Activated CD4-positive, alpha-beta T cell treated with anti-CD3 and anti-CD28 coated beads, Interleukin-2, amount 50 U/mL, for 16 hours (primary cell): ENCODE results near the gene EPM2A.
"Not testable (repeated sequence)": the region's sequence is repeated elsewhere in the genome, so short reads cannot be mapped to it uniquely, and the experiment has no call there.

ENCODE experiments used
- DNase-seq: peaks from one replicate; pipeline ENCODE4 v3.0.0-alpha.2; 2020

The EPM2A gene

GRCh38 chr6:145735356-145736165 is at the start of gene EPM2A:
Gene EPM2A (minus strand): TSS chr6:145735520. CDS start chr6:145735498, 22 bp downstream.
- DNase-seq: peak; percentile 75

GRCh38 chr6:145784683-145785082 is 49.4 kb upstream of the EPM2A start:
- no peak for DNase-seq

- no peak for DNase-seq
Observed at GRCh38 chr6:145783796-145784195, 48.5 kb upstream of the EPM2A start.

GRCh38 chr6:145772846-145773245 is 37.5 kb upstream of the EPM2A start:
- no peak for DNase-seq

- no peak for DNase-seq
Observed at GRCh38 chr6:145765449-145765848, 30.1 kb upstream of the EPM2A start.

GRCh38 chr6:145763742-145764141 is 28.4 kb upstream of the EPM2A start:
- no peak for DNase-seq

GRCh38 chr6:145761584-145761983 is 26.3 kb upstream of the EPM2A start:
- DNase-seq: no peak

- DNase-seq: no peak
Observed at GRCh38 chr6:145758113-145758512, 22.8 kb upstream of the EPM2A start.

GRCh38 chr6:145756170-145756662 is 20.9 kb upstream of the EPM2A start:
- no peak for DNase-seq

- DNase-seq: no peak
Observed at GRCh38 chr6:145755682-145756081, 20.4 kb upstream of the EPM2A start.

- no peak for DNase-seq
Observed at GRCh38 chr6:145752638-145753037, 17.3 kb upstream of the EPM2A start.

GRCh38 chr6:145749632-145750031 is 14.3 kb upstream of the EPM2A start:
- peak; percentile 16 for DNase-seq

- no peak for DNase-seq
Observed at GRCh38 chr6:145745861-145746260, 10.5 kb upstream of the EPM2A start.

GRCh38 chr6:145744619-145745018 is 9.3 kb upstream of the EPM2A start:
- no peak for DNase-seq

- DNase-seq: no peak
Observed at GRCh38 chr6:145743332-145743731, 8.0 kb upstream of the EPM2A start.

GRCh38 chr6:145742472-145742871 is 7.2 kb upstream of the EPM2A start:
- not testable (repeated sequence) for DNase-seq

- not testable (repeated sequence) for DNase-seq
Observed at GRCh38 chr6:145739685-145740084, 4.4 kb upstream of the EPM2A start.

- DNase-seq: no peak
Observed at GRCh38 chr6:145738265-145738664, 2.9 kb upstream of the EPM2A start.

- no peak for DNase-seq
Observed at GRCh38 chr6:145736661-145737144, 1.4 kb upstream of the EPM2A start.

GRCh38 chr6:145734486-145735355 is 599 bp downstream of the EPM2A start:
- DNase-seq: peak; percentile 81

- DNase-seq: no peak
Observed at GRCh38 chr6:145733810-145734209, 1.5 kb downstream of the EPM2A start.

- no peak for DNase-seq
Observed at GRCh38 chr6:145733207-145733606, 2.1 kb downstream of the EPM2A start.

GRCh38 chr6:145731447-145731846 is 3.9 kb downstream of the EPM2A start:
- DNase-seq: no peak

- DNase-seq: no peak
Observed at GRCh38 chr6:145729887-145730286, 5.4 kb downstream of the EPM2A start.
